H1 (cell line): ENCODE data around the gene HOXD12. TPM values are rescaled to one million over a fixed set of nuclear protein-coding genes. Genes with fewer than 3 reads are reported as not detected.

Source experiments
- CTCF ChIA-PET: fragments of 300-600 bp; sonication (Branson Sonifier 250); formaldehyde crosslinking; loops from one replicate; lab custom pipeline; 2021; ENCODE audit not compliant: partially characterized antibody; lab: Charles Lee
- POLR2A ChIA-PET: fragments of 300-600 bp; sonication (Branson Sonifier 250); formaldehyde crosslinking; loops from one replicate; lab custom pipeline; 2021; ENCODE audit warnings: inconsistent platforms; ENCODE audit not compliant: partially characterized antibody; lab: Charles Lee
- DNase-seq, 2 experiments: peaks; one replicate each; pipeline versions ENCODE4 v3.0.0 to v3.0.0-alpha.2; 2010 to 2022; ENCODE audit warnings: low spot score in 2 of 2, low read depth in 1 of 2, mixed read lengths in 1 of 2
- FAIRE-seq: peaks from 2 replicates; lab custom pipeline; 2011; peaks lifted over from hg19 to GRCh38; lab: Jason Lieb, UNC
- H2AFZ ChIP-seq: 2 replicates; pipeline ENCODE4 v1.8.1; 2012; ENCODE audit warnings: low read length, inconsistent platforms
- H2AK5ac ChIP-seq: 2 replicates; pipeline ENCODE4 v1.6.1; 2013; ENCODE audit warnings: low read depth, low read length
- H2BK120ac ChIP-seq: replicated peaks from 2 replicates; pipeline ENCODE3; 2013; ENCODE audit warnings: low read depth, low read length, inconsistent platforms
- H2BK12ac ChIP-seq: 2 replicates; pipeline ENCODE4 v1.6.1; 2013; ENCODE audit warnings: low read depth, low read length
- H2BK15ac ChIP-seq: 2 replicates; pipeline ENCODE4 v1.6.1; 2013; ENCODE audit warnings: low read length
- H2BK20ac ChIP-seq: 2 replicates; pipeline ENCODE4 v1.6.1; 2013; ENCODE audit warnings: low read length
- H2BK5ac ChIP-seq: 2 replicates; pipeline ENCODE4 v1.6.1; 2013; ENCODE audit warnings: low read depth, low read length
- H3K14ac ChIP-seq: 2 replicates; pipeline ENCODE4 v1.6.1; 2013; ENCODE audit warnings: inconsistent platforms; ENCODE audit not compliant: insufficient read length
- H3K18ac ChIP-seq: 2 replicates; pipeline ENCODE4 v1.6.1; 2013; ENCODE audit warnings: low read length; ENCODE audit errors: extremely low read depth
- H3K23ac ChIP-seq: 2 replicates; pipeline ENCODE4 v1.6.1; 2013; ENCODE audit warnings: inconsistent platforms; ENCODE audit not compliant: insufficient read length
- H3K23me2 ChIP-seq: 2 replicates; pipeline ENCODE4 v1.6.1; 2013; ENCODE audit warnings: low read depth, low read length
- H3K27ac ChIP-seq: 2 replicates; pipeline ENCODE4 v1.6.1; 2011; ENCODE audit warnings: low read depth, low read length, inconsistent platforms
- H3K27me3 ChIP-seq, 4 experiments: replicated peaks in 1 of 4; 1 replicate in 1 of 4; 2 replicates in 3 of 4; pipeline versions ENCODE4 v1.6.1 to v1.8.1; 2011 to 2013; ENCODE audit warnings: low read length in 3 of 4, mild to moderate bottlenecking in 3 of 4, inconsistent platforms in 2 of 4, mixed read lengths in 2 of 4, moderate library complexity in 1 of 4; ENCODE audit not compliant: control insufficient read depth in 3 of 4, insufficient read depth in 3 of 4; ENCODE audit errors: extremely low read depth in 1 of 4
- H3K36me3 ChIP-seq, 4 experiments: 2 replicates each; pipeline versions ENCODE4 v1.6.1 to v1.8.1; 2011 to 2013; ENCODE audit warnings: mild to moderate bottlenecking in 4 of 4, low read length in 3 of 4, moderate library complexity in 2 of 4, control low read depth in 1 of 4, inconsistent platforms in 1 of 4; ENCODE audit not compliant: insufficient read depth in 4 of 4, control insufficient read depth in 2 of 4
- H3K4ac ChIP-seq: replicated peaks from 2 replicates; pipeline ENCODE3; 2013; ENCODE audit warnings: low read length, low read depth, mixed read lengths, inconsistent platforms; ENCODE audit not compliant: insufficient read length
- H3K4me1 ChIP-seq, 4 experiments: replicated peaks in 1 of 4; 1 replicate in 1 of 4; 2 replicates in 3 of 4; pipeline versions ENCODE4 v1.6.1 to v1.8.1; 2011 to 2013; ENCODE audit warnings: low read length in 3 of 4, inconsistent platforms in 2 of 4, mixed read lengths in 1 of 4; ENCODE audit not compliant: insufficient read depth in 4 of 4, control insufficient read depth in 3 of 4
- H3K4me2 ChIP-seq, 2 experiments: 2 replicates each; pipeline versions ENCODE4 v1.6.1 to v1.8.1; 2011 to 2013; ENCODE audit warnings: low read depth in 2 of 2, low read length in 2 of 2, control low read depth in 1 of 2, inconsistent platforms in 1 of 2, mild to moderate bottlenecking in 1 of 2; ENCODE audit not compliant: insufficient read depth in 1 of 2
- H3K4me3 ChIP-seq, 4 experiments: fragments of 200-600, 300-600 bp in 1 of 4; sonication (generic), shearing (Covaris generic), sonication (Bioruptor Twin) in 1 of 4; 2 replicates each; pipeline versions ENCODE4 v1.5.1 to v1.8.1; 2011 to 2016; ENCODE audit warnings: low read length in 4 of 4, low read depth in 3 of 4, control low read depth in 2 of 4, inconsistent platforms in 2 of 4, mild to moderate bottlenecking in 2 of 4, mixed read lengths in 1 of 4, moderate library complexity in 1 of 4; ENCODE audit not compliant: insufficient read depth in 2 of 4; ENCODE audit errors: extremely low read depth in 1 of 4
- H3K56ac ChIP-seq: replicated peaks from 2 replicates; pipeline ENCODE3; 2013; ENCODE audit warnings: low read depth, mild to moderate bottlenecking, mixed read lengths, low read length, inconsistent platforms; ENCODE audit not compliant: insufficient read length
- H3K79me1 ChIP-seq: 2 replicates; pipeline ENCODE4 v1.6.1; 2013; ENCODE audit warnings: low read depth, low read length, control low read depth
- H3K79me2 ChIP-seq, 2 experiments: 2 replicates each; pipeline versions ENCODE4 v1.6.1 to v1.8.1; 2012 to 2013; ENCODE audit warnings: low read length in 2 of 2, mild to moderate bottlenecking in 2 of 2, inconsistent platforms in 1 of 2; ENCODE audit not compliant: insufficient read depth in 2 of 2, control insufficient read depth in 1 of 2
- H3K9ac ChIP-seq, 4 experiments: replicated peaks in 1 of 4; 1 replicate in 1 of 4; 2 replicates in 3 of 4; pipeline versions ENCODE4 v1.6.1 to v1.8.1; 2011 to 2013; ENCODE audit warnings: low read depth in 3 of 4, low read length in 3 of 4, control low read depth in 2 of 4, mild to moderate bottlenecking in 2 of 4, moderate library complexity in 2 of 4, inconsistent platforms in 1 of 4; ENCODE audit errors: extremely low read depth in 1 of 4
- H3K9me3 ChIP-seq, 2 experiments: 2 replicates each; pipeline versions ENCODE4 v1.6.1 to v1.8.1; 2012 to 2013; ENCODE audit warnings: mild to moderate bottlenecking in 2 of 2, moderate library complexity in 2 of 2, control low read depth in 1 of 2, inconsistent platforms in 1 of 2, low read depth in 1 of 2, low read length in 1 of 2, mixed read lengths in 1 of 2; ENCODE audit not compliant: insufficient read depth in 2 of 2
- H4K20me1 ChIP-seq, 2 experiments: replicated peaks in 1 of 2; 2 replicates each; pipeline versions ENCODE3 to v1.8.1; 2011 to 2013; ENCODE audit warnings: inconsistent platforms in 2 of 2, low read length in 2 of 2, mild to moderate bottlenecking in 1 of 2; ENCODE audit not compliant: insufficient read depth in 2 of 2, control insufficient read depth in 1 of 2
- H4K5ac ChIP-seq: 2 replicates; pipeline ENCODE4 v1.6.1; 2013; ENCODE audit warnings: low read length, low read depth, mixed read lengths, inconsistent platforms; ENCODE audit not compliant: insufficient read length
- H4K8ac ChIP-seq: 2 replicates; pipeline ENCODE4 v1.8.0; 2013; ENCODE audit warnings: mild to moderate bottlenecking, moderate library complexity, low read length, inconsistent platforms; ENCODE audit not compliant: insufficient read depth; ENCODE audit errors: extremely low read depth
- H4K91ac ChIP-seq: replicated peaks from 2 replicates; pipeline ENCODE3; 2013; ENCODE audit warnings: low read length, mixed read lengths, inconsistent platforms; ENCODE audit not compliant: insufficient read length
- CTBP2 ChIP-seq: IDR thresholded peaks from 2 replicates; pipeline ENCODE4 v1.7.0; 2011; ENCODE audit warnings: borderline replicate concordance, mild to moderate bottlenecking, moderate library complexity, mixed read lengths, low read length; ENCODE audit not compliant: insufficient read depth, insufficient read length
- EZH2 ChIP-seq: fragments of 200-600 bp; sonication (generic); IDR thresholded peaks from 2 replicates; pipeline ENCODE4 v1.7.1; 2012; ENCODE audit warnings: low read depth, mild to moderate bottlenecking, moderate library complexity, low read length, inconsistent platforms; ENCODE audit not compliant: severe bottlenecking
- JUND ChIP-seq: IDR thresholded peaks from 2 replicates; pipeline ENCODE4 v1.6.1; 2011; ENCODE audit warnings: mild to moderate bottlenecking, improper control_type of control experiment, low read length
- KDM4A ChIP-seq: IDR thresholded peaks from one replicate; pipeline ENCODE4 v1.7.1; 2012; ENCODE audit warnings: low read depth, mild to moderate bottlenecking, moderate library complexity, low read length, inconsistent platforms; ENCODE audit not compliant: severe bottlenecking
- RBBP5 ChIP-seq: IDR thresholded peaks from 2 replicates; pipeline ENCODE4 v1.7.1; 2012; ENCODE audit warnings: low read depth, mild to moderate bottlenecking, inconsistent platforms, low read length, moderate library complexity, borderline replicate concordance
- RNF2 ChIP-seq: fragments of 200-900, 300-1000 bp; sonication (generic); IDR thresholded peaks from 2 replicates; pipeline ENCODE4 v1.7.1; 2016; ENCODE audit warnings: borderline replicate concordance, low read depth, mild to moderate bottlenecking, antibody characterized with exemption, low read length; ENCODE audit not compliant: poor library complexity, severe bottlenecking; ENCODE audit errors: missing control alignments
- SIX5 ChIP-seq: IDR thresholded peaks from 2 replicates; pipeline ENCODE4 v1.6.1; 2011; ENCODE audit warnings: mild to moderate bottlenecking, low read depth, low read length
- WGBS, 2 experiments: shearing (Covaris generic) in 1 of 2; methylation state at CpG; one replicate each; pipeline versions ENCODE4 v1.1.6 to v1.1.7; 2013 to 2015; ENCODE audit warnings: low lambda C conversion rate in 2 of 2, mixed read lengths in 2 of 2, inconsistent platforms in 1 of 2, low coverage in 1 of 2, missing lambda C conversion rate in 1 of 2; ENCODE audit not compliant: insufficient replicate concordance in 2 of 2, insufficient coverage in 1 of 2, insufficient read length in 1 of 2; ENCODE audit errors: extremely low coverage in 1 of 2, missing lambda C conversion rate in 1 of 2; 5-methylcytosine and 5-hydroxymethylcytosine counted together
- polyA plus RNA-seq, 7 experiments: library from polyadenylated mRNA; depleted of rRNA in 3 of 7; stranded (reverse) in 5 of 7; unstranded in 2 of 7; fragments of >200 nt in 5 of 7; fragments of 200-250 nt in 2 of 7; gene quantifications; 1 replicate in 5 of 7; 2 replicates in 1 of 7; 4 replicates in 1 of 7; pipeline versions ENCODE4 v1.2.1 to v1.2.3, GENCODE V29; 2011 to 2013; ENCODE audit warnings: missing spikeins in 2 of 7, mixed read lengths in 2 of 7
- total RNA-seq: library from RNA; stranded (reverse); fragmentation: NEBNext Ultra II Directional; extraction: Animal tissue kit (Norgen Biotek cat#: 25700); gene quantifications from 2 replicates; pipeline ENCODE4 v1.2.1, GENCODE V29; 2021

Gene HOXD12
- total and polyA plus RNA-seq, 2 of the 8 experiments (the other 6 are each of a cell fraction or from before 2014, with no cell fraction given): not detected

- H4K5ac ChIP-seq: no peak overlapping the region
- H2AK5ac ChIP-seq: peak overlapping the region; percentile 88; the same call in 1 of the 2 replicates
- H2BK12ac ChIP-seq: 0 out of 2 replicates have a peak overlapping the region, but pooled peaks have one; percentile 60
- peaks cover 12 to 39% of the 10 kb centered on the region in 2 experiments for H4K20me1 ChIP-seq
- H3K4me2 ChIP-seq: peak overlapping the region; percentile 14 to 77
- H2AFZ ChIP-seq: no peak overlapping the region
- no peak overlapping the region for H3K23ac ChIP-seq
- H3K79me1 ChIP-seq: no peaks in the 10 kb centered on the region
- H3K36me3 ChIP-seq: no peaks in the 10 kb centered on the region; a peak in 1 of 8 replicates
- DNase-seq (peak in 1 of 2 experiments; percentile 73), FAIRE-seq (no peak)
- no peaks in the 10 kb centered on the region for H3K79me2 ChIP-seq
- peak overlapping the region; percentile 73 for H3K18ac ChIP-seq
- no peak overlapping the region for H3K56ac ChIP-seq
- peak overlapping the region; percentile 14 to 54 (median 24); a peak in 5 of 8 replicates for H3K4me3 ChIP-seq
- peaks cover 79 to 99% (median 94%) of the 10 kb centered on the region in 4 experiments for H3K27me3 ChIP-seq
- H3K9ac ChIP-seq: no peak overlapping the region
- no peak overlapping the region for H2BK120ac ChIP-seq
- no peak overlapping the region for H4K91ac ChIP-seq
- POLR2A ChIA-PET: interaction anchor here (0.7 to 3.4 kb wide), 3 partner anchors 16 to 80 kb away, joined by 3 to 8 read pairs (median 4); no protein-coding TSS in a partner anchor
- H3K27ac ChIP-seq: no peak overlapping the region
- H3K4me1 ChIP-seq: peaks cover 0 to 25% (median 12%) of the 10 kb centered on the region in 4 experiments; a peak in 6 of 7 replicates
- CTCF ChIA-PET: interaction anchor here (0.6 to 6.5 kb wide), 30 partner anchors 7 to 1543 kb away, joined by 3 to 130 read pairs (median 4); partner anchors contain the start of genes EVX2 and HOXD4
- H3K23me2 ChIP-seq: peaks cover 6% of the 10 kb centered on the region
- no peak overlapping the region for H4K8ac ChIP-seq
- TF ChIP-seq SIX5 (no peak), EZH2 (peak; percentile 0), JUND (no peak), CTBP2 (peak; percentile 79), RBBP5 (0 out of 2 replicates have a peak, but pooled peaks have one; percentile 33), RNF2 (peak; percentile 71), KDM4A (peak; percentile 25)
- no peak overlapping the region for H2BK20ac ChIP-seq
- 5% methylated on average over 31 of the region's 35 CpGs; no CpG with 5 or more reads in 1 of the 2 experiments for WGBS, 2 experiments
- no peak overlapping the region for H3K4ac ChIP-seq
- no peak overlapping the region for H2BK5ac ChIP-seq
- no peak overlapping the region for H3K14ac ChIP-seq
- peak overlapping the region; percentile 81; the same call in 1 of the 2 replicates for H2BK15ac ChIP-seq
- H3K9me3 ChIP-seq: no peaks in the 10 kb centered on the region
Observed at GRCh38 chr2:176098366-176099158, 1.0 kb upstream of the HOXD12 start.
